A549 treated with CpdA at 1 μM for 4 hours (cell line): Measurements from ENCODE around the gene MSANTD4. TPM values are rescaled to one million over a fixed set of nuclear protein-coding genes. Genes with fewer than 3 reads are reported as not detected.

Experiments
- total RNA-seq: library from RNA; stranded (reverse); fragments of 200-300 nt; extraction: Qiagen RNA extraction; gene quantifications from 5 replicates; pipeline ENCODE4 v1.2.3, GENCODE V29; 2022; ENCODE audit warnings: low read depth

Gene MSANTD4
- 8.2 to 12.7 TPM (median 8.7 TPM) in 5 replicates for total RNA-seq

DNA sequence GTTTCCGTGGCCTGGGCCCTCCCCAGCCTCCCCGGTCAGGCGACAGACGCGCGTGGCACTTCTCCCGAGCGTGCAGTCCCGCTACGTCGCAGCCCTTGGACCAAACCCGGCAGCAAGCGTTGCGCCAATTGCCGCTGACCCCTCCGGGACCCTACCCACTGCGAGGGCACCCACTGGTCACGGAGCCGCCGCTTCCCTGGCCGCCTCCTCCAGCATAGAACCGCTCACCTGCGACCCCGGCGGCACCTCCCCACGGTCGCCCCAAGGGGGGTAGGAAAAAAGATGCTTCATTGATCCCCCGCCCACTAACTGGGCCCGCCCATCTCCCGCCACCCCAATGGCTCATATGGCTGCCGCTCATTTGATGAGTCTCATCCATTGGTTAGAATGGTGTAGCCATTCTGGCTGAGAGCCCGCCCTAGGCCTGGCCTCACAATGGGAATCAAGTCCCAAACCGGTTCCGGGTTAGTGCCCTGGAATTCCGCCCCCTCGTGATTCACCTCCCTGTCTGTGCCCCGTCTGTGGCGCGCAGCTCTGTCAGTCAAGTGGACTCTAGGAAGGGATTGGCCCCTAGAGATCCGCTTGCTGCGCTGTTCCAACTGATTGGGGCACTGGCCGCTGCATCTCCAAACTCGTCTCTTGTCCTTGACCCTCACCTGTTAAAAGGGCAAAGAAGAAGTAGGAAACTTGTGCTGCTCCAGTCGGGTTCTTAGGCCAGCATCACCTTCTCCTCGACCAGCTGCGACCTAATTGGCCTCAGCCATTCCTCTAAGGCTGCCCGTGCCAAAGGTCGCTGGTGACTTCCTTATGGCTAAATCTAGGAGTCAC lies at the start of gene MSANTD4:
TSS of gene MSANTD4 (minus strand) at position 274 of the 828 bp plus-strand sequence. CDS start 11,323 bp downstream, outside the sequence.

Other genes starting within 250 kb of the MSANTD4 start
- 1.6 to 2.4 TPM (median 2.1 TPM) in 5 replicates for gene KBTBD3, start 55.1 kb upstream of the MSANTD4 start, total RNA-seq
- 32.4 to 38.7 TPM (median 33.9 TPM) in 5 replicates for gene AASDHPPT, start 55.4 kb upstream of the MSANTD4 start, total RNA-seq